HepG2 (cell line): ENCODE measurements around the gene TRIM5. TPM values are rescaled to one million over a fixed set of nuclear protein-coding genes. Genes with fewer than 3 reads are reported as not detected.

Experiments
- CREM ChIP-seq, 2 experiments: sonication (generic) in 1 of 2; formaldehyde crosslinking in 1 of 2; IDR thresholded peaks; 2 replicates each; pipeline versions ENCODE4 v1.4.0 to v1.6.1; 2016 to 2020; ENCODE audit warnings: antibody characterized with exemption in 1 of 2, mild to moderate bottlenecking in 1 of 2, missing genetic modification reagents in 1 of 2
- GATAD1 ChIP-seq: IDR thresholded peaks from 2 replicates; pipeline ENCODE4 v1.6.1; 2016; ENCODE audit warnings: missing genetic modification reagents, missing compliant biosample characterization
- GMEB1 ChIP-seq: sonication (generic); formaldehyde crosslinking; IDR thresholded peaks from 2 replicates; pipeline ENCODE4 v1.5.1; 2020; ENCODE audit warnings: missing genetic modification reagents, mild to moderate bottlenecking, borderline replicate concordance
- KDM5A ChIP-seq: fragments of 200-600 bp; sonication (generic); IDR thresholded peaks from 2 replicates; pipeline ENCODE4 v1.7.0; 2018; ENCODE audit warnings: antibody characterized with exemption, mild to moderate bottlenecking, low read length, borderline replicate concordance
- KLF12 ChIP-seq: sonication (generic); formaldehyde crosslinking; IDR thresholded peaks from 2 replicates; pipeline ENCODE4 v1.4.0; 2020; ENCODE audit warnings: missing genetic modification reagents, borderline replicate concordance
- MBNL3 ChIP-seq: fragments of 250-450 bp; sonication (Bioruptor Pico); conservative IDR thresholded peaks from 2 replicates; pipeline ENCODE4 v1.8.0; 2022; ENCODE audit warnings: mild to moderate bottlenecking, inconsistent platforms
- MTF1 ChIP-seq: sonication (generic); formaldehyde crosslinking; IDR thresholded peaks from 2 replicates; pipeline ENCODE4 v1.5.0; 2020; ENCODE audit warnings: missing genetic modification reagents
- MYNN ChIP-seq: sonication (generic); formaldehyde crosslinking; IDR thresholded peaks from 2 replicates; pipeline ENCODE4 v1.4.0; 2020; ENCODE audit warnings: mild to moderate bottlenecking, low read depth, missing genetic modification reagents
- NCOA2 ChIP-seq: sonication (generic); formaldehyde crosslinking; IDR thresholded peaks from 2 replicates; pipeline ENCODE4 v1.8.0; 2022; ENCODE audit warnings: inconsistent platforms
- NR2F2 ChIP-seq: IDR thresholded peaks from 2 replicates; pipeline ENCODE4 v1.6.1; 2012; ENCODE audit warnings: low read depth, inconsistent platforms, borderline replicate concordance
- PCBP2 ChIP-seq: fragments of 200-400 bp; formaldehyde crosslinking; optimal IDR thresholded peaks from 2 replicates; pipeline ENCODE3; 2018; ENCODE audit warnings: low read length, low read depth; ENCODE audit not compliant: poor library complexity, severe bottlenecking
- PITX1 ChIP-seq: sonication (generic); formaldehyde crosslinking; IDR thresholded peaks from 2 replicates; pipeline ENCODE4 v1.5.1; 2020; ENCODE audit warnings: mild to moderate bottlenecking, missing genetic modification reagents
- RCOR2 ChIP-seq: IDR thresholded peaks from 2 replicates; pipeline ENCODE4 v1.6.1; 2016; ENCODE audit warnings: missing biosample characterization, missing genetic modification reagents
- RELA ChIP-seq: sonication (generic); formaldehyde crosslinking; IDR thresholded peaks from 2 replicates; pipeline ENCODE4 v1.4.0; 2020; ENCODE audit warnings: missing genetic modification reagents
- REST ChIP-seq, 2 experiments: IDR thresholded peaks; 2 replicates each; pipeline ENCODE4 v1.6.1; 2011 to 2012; ENCODE audit warnings: low read length in 2 of 2, borderline replicate concordance in 1 of 2, low read depth in 1 of 2, mild to moderate bottlenecking in 1 of 2, moderate library complexity in 1 of 2
- STAT6 ChIP-seq: sonication (generic); formaldehyde crosslinking; IDR thresholded peaks from 2 replicates; pipeline ENCODE4 v1.4.0; 2020; ENCODE audit warnings: missing genetic modification reagents, mild to moderate bottlenecking, borderline replicate concordance
- ZNF124 ChIP-seq: sonication (generic); formaldehyde crosslinking; IDR thresholded peaks from 2 replicates; pipeline ENCODE4 v1.4.0; 2020; ENCODE audit warnings: missing genetic modification reagents
- ZNF709 ChIP-seq: sonication (generic); formaldehyde crosslinking; IDR thresholded peaks from 2 replicates; pipeline ENCODE4 v1.5.0; 2020; ENCODE audit warnings: mild to moderate bottlenecking, missing genetic modification reagents
- polyA plus RNA-seq, 8 experiments: library from polyadenylated mRNA; depleted of rRNA in 3 of 8; stranded (reverse) in 7 of 8; unstranded in 1 of 8; fragments of >200 nt; fragmentation: Illumina TruSeq in 4 of 8; extraction: Trizol in 4 of 8; gene quantifications; 2 replicates each; pipeline versions ENCODE4 v1.2.1 to v1.2.3, GENCODE V29; 2011 to 2016; ENCODE audit warnings: low read depth in 4 of 8, missing spikeins in 1 of 8, mixed read lengths in 1 of 8; ENCODE audit not compliant: insufficient read depth in 1 of 8
- total RNA-seq, 5 experiments: library from RNA; depleted of rRNA; stranded (reverse); fragments of >200 nt; fragmentation: Illumina TruSeq; extraction: Trizol; gene quantifications; 2 replicates each; pipeline ENCODE4 v1.2.3, GENCODE V29; 2016; ENCODE audit warnings: low read depth in 1 of 5
- TF ChIP-seq, protein P1 (sequence below): sonication (generic); formaldehyde crosslinking; IDR thresholded peaks from 2 replicates; pipeline ENCODE4 v1.5.0; 2020; ENCODE audit warnings: mild to moderate bottlenecking, missing genetic modification reagents

TRIM5 gene
- total and polyA plus RNA-seq, 2 of the 13 experiments (the other 11 are each of a cell fraction or from before 2014, with no cell fraction given), result 7.8 to 13.1 TPM

- TF ChIP-seq, protein P1, sequence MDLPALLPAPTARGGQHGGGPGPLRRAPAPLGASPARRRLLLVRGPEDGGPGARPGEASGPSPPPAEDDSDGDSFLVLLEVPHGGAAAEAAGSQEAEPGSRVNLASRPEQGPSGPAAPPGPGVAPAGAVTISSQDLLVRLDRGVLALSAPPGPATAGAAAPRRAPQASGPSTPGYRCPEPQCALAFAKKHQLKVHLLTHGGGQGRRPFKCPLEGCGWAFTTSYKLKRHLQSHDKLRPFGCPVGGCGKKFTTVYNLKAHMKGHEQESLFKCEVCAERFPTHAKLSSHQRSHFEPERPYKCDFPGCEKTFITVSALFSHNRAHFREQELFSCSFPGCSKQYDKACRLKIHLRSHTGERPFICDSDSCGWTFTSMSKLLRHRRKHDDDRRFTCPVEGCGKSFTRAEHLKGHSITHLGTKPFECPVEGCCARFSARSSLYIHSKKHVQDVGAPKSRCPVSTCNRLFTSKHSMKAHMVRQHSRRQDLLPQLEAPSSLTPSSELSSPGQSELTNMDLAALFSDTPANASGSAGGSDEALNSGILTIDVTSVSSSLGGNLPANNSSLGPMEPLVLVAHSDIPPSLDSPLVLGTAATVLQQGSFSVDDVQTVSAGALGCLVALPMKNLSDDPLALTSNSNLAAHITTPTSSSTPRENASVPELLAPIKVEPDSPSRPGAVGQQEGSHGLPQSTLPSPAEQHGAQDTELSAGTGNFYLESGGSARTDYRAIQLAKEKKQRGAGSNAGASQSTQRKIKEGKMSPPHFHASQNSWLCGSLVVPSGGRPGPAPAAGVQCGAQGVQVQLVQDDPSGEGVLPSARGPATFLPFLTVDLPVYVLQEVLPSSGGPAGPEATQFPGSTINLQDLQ (CRISPR knock-in tag), result no peak
- no peak for TF ChIP-seq MBNL3 (CRISPR knock-in tag)
- 0 out of 2 replicates have a peak, but pooled peaks have one; percentile 25 for TF ChIP-seq GMEB1 (CRISPR knock-in tag)
- TF ChIP-seq CREM (IDR thresholded peaks at IDR 0.05), result peak; percentile 63
- no peak for TF ChIP-seq CREM (CRISPR knock-in tag; IDR thresholded peaks at IDR 0.05)
- TF ChIP-seq MTF1 (CRISPR knock-in tag), result no peak
- no peak for TF ChIP-seq REST (IDR thresholded peaks at IDR 0.05; ENCODE audit: borderline replicate concordance in 1 of 2, low read depth in 1 of 2, low read length in 2 of 2)
- no peak for TF ChIP-seq KDM5A
- no peak for TF ChIP-seq PCBP2
- no peak for TF ChIP-seq ZNF124 (CRISPR knock-in tag)
- no peak for TF ChIP-seq ZNF709 (CRISPR knock-in tag)
- no peak; the same call in 1 of the 2 replicates for TF ChIP-seq PITX1 (CRISPR knock-in tag)
- TF ChIP-seq NCOA2 (CRISPR knock-in tag), result 0 out of 2 replicates have a peak, but pooled peaks have one; percentile 22
- no peak for TF ChIP-seq STAT6
- TF ChIP-seq MYNN (CRISPR knock-in tag), result no peak
- TF ChIP-seq GATAD1 (CRISPR knock-in tag), result peak; percentile 48; the same call in 1 of the 2 replicates
- TF ChIP-seq KLF12, result no peak
- TF ChIP-seq RELA, result no peak
- TF ChIP-seq RCOR2, result no peak
- TF ChIP-seq NR2F2, result no peak
Measured at GRCh38 chr11:5684646-5685362, at the start of gene TRIM5 (continued).
